Panc1 (cell line): ENCODE data around the gene GUF1. TPM values are rescaled to one million over a fixed set of nuclear protein-coding genes. Genes with fewer than 3 reads are reported as not detected.

ENCODE experiments used
- ATAC-seq: fragments of 200-7000 bp; cut with Tn5 transposase; 2 replicates; pipeline ENCODE4 v1.9.1; 2020; ENCODE audit warnings: mild to moderate bottlenecking, moderate library complexity
- BruUV-seq: library from RNA; stranded (reverse); fragments of 400-500 nt; replicated peaks from 2 replicates; lab custom pipeline; 2021; lab: Mats Ljungman, UMichigan
- CTCF ChIA-PET: fragments of 300-600 bp; sonication (Branson Sonifier 250); formaldehyde crosslinking; loops from one replicate; lab custom pipeline; 2022; ENCODE audit warnings: antibody characterized with exemption; lab: Charles Lee
- POLR2A ChIA-PET: fragments of 300-600 bp; sonication (Branson Sonifier 250); formaldehyde crosslinking; loops from one replicate; lab custom pipeline; 2022; ENCODE audit warnings: antibody characterized with exemption; lab: Charles Lee
- DNase-seq: peaks from one replicate; pipeline ENCODE4 v3.0.0-alpha.2; 2010; ENCODE audit warnings: low read depth, low spot score
- H3K27ac ChIP-seq: 2 replicates; pipeline ENCODE4 v1.5.1; 2011; ENCODE audit warnings: mild to moderate bottlenecking, low read length, inconsistent platforms
- H3K27me3 ChIP-seq: fragments of 200-500 bp; sonication (Bioruptor generic); 2 replicates; pipeline ENCODE4 v1.6.0; 2014; ENCODE audit warnings: low read length, inconsistent platforms; ENCODE audit not compliant: control insufficient read depth, insufficient read depth
- H3K36me3 ChIP-seq: fragments of 200-500 bp; sonication (Bioruptor generic); 2 replicates; pipeline ENCODE4 v1.5.1; 2014; ENCODE audit warnings: inconsistent platforms, mild to moderate bottlenecking, low read length, moderate library complexity; ENCODE audit not compliant: control insufficient read depth, insufficient read depth
- H3K4me1 ChIP-seq: 2 replicates; pipeline ENCODE4 v1.5.1; 2011; ENCODE audit warnings: inconsistent platforms, mild to moderate bottlenecking, low read length, moderate library complexity; ENCODE audit not compliant: control insufficient read depth, insufficient read depth
- H3K4me3 ChIP-seq, 2 experiments: 2 replicates each; pipeline ENCODE4 v1.5.1; 2011 to 2012; ENCODE audit warnings: low read depth in 2 of 2, low read length in 2 of 2, mild to moderate bottlenecking in 2 of 2, inconsistent platforms in 1 of 2, moderate library complexity in 1 of 2
- H3K9me3 ChIP-seq: fragments of 200-500 bp; sonication (Bioruptor generic); 2 replicates; pipeline ENCODE4 v1.5.1; 2014; ENCODE audit warnings: low read depth, mild to moderate bottlenecking, inconsistent platforms, low read length, moderate library complexity; ENCODE audit not compliant: control insufficient read depth, insufficient read depth
- CTCF ChIP-seq: fragments of 450-650 bp; IDR thresholded peaks from 2 replicates; pipeline ENCODE4 v1.5.1; 2017; ENCODE audit warnings: mild to moderate bottlenecking
- POLR2AphosphoS5 ChIP-seq: IDR thresholded peaks from 2 replicates; pipeline ENCODE4 v1.6.1; 2012; ENCODE audit warnings: mild to moderate bottlenecking, low read depth, low read length, moderate library complexity
- SIN3A ChIP-seq: IDR thresholded peaks from 2 replicates; pipeline ENCODE4 v1.6.1; 2012; ENCODE audit warnings: low read depth, mild to moderate bottlenecking, low read length, moderate library complexity, borderline replicate concordance; ENCODE audit not compliant: insufficient read depth
- TCF7L2 ChIP-seq: IDR thresholded peaks from 2 replicates; pipeline ENCODE4 v1.6.1; 2011; ENCODE audit warnings: mild to moderate bottlenecking, low read depth, low read length, inconsistent platforms
- in situ Hi-C: cut with HindIII; loops from 2 replicates; pipeline ENCODE4 v1.10.0; 2016; ENCODE audit warnings: low sequenced_read_pairs, low pct_unique_long_range_greater_than_20kb
- intact Hi-C: fragments of 100-400 bp; cut with micrococcal nuclease; formaldehyde crosslinking; loops from one replicate; pipeline ENCODE4 v1.10.0; 2022; ENCODE audit not compliant: unreplicated experiment
- total RNA-seq: library from RNA; stranded (reverse); gene quantifications from one replicate; pipeline ENCODE4 v1.2.1, GENCODE V29; 2021; ENCODE audit not compliant: unreplicated experiment
- TF ChIP-seq, protein P1 (sequence below), 2 experiments: IDR thresholded peaks; 2 replicates each; pipeline ENCODE4 v1.6.1; 2011 to 2012; ENCODE audit warnings: low read depth in 2 of 2, control low read depth in 1 of 2, low read length in 1 of 2, mild to moderate bottlenecking in 1 of 2, moderate library complexity in 1 of 2; ENCODE audit not compliant: insufficient read depth in 1 of 2

Gene GUF1
- total RNA-seq, 1 experiment from 2014 or later = 11.6 TPM

DNA sequence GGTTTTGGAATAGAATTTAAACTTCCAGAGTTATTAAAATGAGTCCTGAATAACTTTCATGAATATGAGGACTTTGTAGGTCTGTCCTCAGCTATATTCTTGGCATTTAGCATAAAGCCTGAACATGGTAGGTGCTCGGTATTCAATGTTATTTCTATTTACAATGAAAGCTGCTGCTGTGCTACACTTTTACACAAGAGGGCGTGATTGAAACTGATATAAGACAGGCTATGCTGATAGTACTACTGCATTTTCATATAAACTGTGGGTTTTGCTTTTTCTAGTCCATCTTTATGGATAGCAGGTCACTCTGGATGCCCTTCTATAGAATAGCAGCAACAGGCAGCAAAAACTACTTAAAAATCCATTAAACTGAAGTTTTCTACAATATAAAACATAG lies 60.4 kb downstream of the GUF1 start:
- TF ChIP-seq POLR2AphosphoS5 (no peak), TCF7L2 (no peak), CTCF (peak; percentile 53; the same call in 1 of the 2 replicates), SIN3A (no peak)
- H3K27ac ChIP-seq = no peak overlapping the region
- no peaks in the 10 kb centered on the region; the same call in 1 of the 2 replicates for H3K27me3 ChIP-seq
- intact Hi-C loops (no loop called here), in situ Hi-C loops (no loop called here)
- H3K4me1 ChIP-seq = no peaks in the 10 kb centered on the region
- ATAC-seq (no peak), DNase-seq (no peak)
- no peaks in the 10 kb centered on the region for H3K36me3 ChIP-seq
- H3K4me3 ChIP-seq = no peak overlapping the region
- no TSS peak for BruUV-seq
- no peaks in the 10 kb centered on the region for H3K9me3 ChIP-seq
- CTCF ChIA-PET = no interaction called here
- POLR2A ChIA-PET = no interaction called here

DNA sequence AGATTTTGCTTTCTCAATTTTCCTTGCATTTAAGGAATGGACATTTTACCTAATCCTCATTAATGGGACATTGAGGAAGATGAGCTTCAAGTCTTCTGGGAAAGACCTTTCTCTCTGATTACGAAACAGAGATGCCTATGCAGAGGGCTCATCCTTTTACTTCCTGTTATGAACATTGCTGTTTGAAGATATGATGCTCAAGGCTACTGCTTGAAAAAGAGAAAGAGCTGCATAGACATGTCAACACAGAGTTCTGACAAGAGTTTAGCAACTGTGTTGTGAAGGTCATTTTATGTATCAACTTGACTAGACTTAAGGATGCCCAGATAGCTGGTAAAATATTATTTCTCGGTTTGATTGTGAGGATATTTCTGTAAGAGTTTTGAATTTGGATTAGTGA lies 62.0 kb downstream of the GUF1 start:
- intact Hi-C loops (no loop called here), in situ Hi-C loops (no loop called here)
- TF ChIP-seq SIN3A = no peak
- TF ChIP-seq, protein P1, sequence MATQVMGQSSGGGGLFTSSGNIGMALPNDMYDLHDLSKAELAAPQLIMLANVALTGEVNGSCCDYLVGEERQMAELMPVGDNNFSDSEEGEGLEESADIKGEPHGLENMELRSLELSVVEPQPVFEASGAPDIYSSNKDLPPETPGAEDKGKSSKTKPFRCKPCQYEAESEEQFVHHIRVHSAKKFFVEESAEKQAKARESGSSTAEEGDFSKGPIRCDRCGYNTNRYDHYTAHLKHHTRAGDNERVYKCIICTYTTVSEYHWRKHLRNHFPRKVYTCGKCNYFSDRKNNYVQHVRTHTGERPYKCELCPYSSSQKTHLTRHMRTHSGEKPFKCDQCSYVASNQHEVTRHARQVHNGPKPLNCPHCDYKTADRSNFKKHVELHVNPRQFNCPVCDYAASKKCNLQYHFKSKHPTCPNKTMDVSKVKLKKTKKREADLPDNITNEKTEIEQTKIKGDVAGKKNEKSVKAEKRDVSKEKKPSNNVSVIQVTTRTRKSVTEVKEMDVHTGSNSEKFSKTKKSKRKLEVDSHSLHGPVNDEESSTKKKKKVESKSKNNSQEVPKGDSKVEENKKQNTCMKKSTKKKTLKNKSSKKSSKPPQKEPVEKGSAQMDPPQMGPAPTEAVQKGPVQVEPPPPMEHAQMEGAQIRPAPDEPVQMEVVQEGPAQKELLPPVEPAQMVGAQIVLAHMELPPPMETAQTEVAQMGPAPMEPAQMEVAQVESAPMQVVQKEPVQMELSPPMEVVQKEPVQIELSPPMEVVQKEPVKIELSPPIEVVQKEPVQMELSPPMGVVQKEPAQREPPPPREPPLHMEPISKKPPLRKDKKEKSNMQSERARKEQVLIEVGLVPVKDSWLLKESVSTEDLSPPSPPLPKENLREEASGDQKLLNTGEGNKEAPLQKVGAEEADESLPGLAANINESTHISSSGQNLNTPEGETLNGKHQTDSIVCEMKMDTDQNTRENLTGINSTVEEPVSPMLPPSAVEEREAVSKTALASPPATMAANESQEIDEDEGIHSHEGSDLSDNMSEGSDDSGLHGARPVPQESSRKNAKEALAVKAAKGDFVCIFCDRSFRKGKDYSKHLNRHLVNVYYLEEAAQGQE (IDR thresholded peaks at IDR 0.05; ENCODE audit: insufficient read depth in 1 of 2, low read depth in 2 of 2, low read length in 1 of 2) = no peak
- TF ChIP-seq TCF7L2 = no peak
- no peak for TF ChIP-seq POLR2AphosphoS5
- TF ChIP-seq CTCF = no peak
- Histone ChIP-seq H3K27me3 (no peaks in the 10 kb centered on the region; the same call in 1 of the 2 replicates), H3K9me3 (no peaks in the 10 kb centered on the region), H3K36me3 (no peaks in the 10 kb centered on the region), H3K27ac (no peak overlapping the region), H3K4me1 (no peaks in the 10 kb centered on the region), H3K4me3 (no peak overlapping the region)
- ChIA-PET CTCF (no interaction called here), POLR2A (no interaction called here)
- no TSS peak for BruUV-seq
- no peak for DNase-seq
- no peak for ATAC-seq

Other genes starting within 250 kb of the GUF1 start
- not detected for gene KCTD8, start 229.6 kb upstream of the GUF1 start, total RNA-seq
- gene YIPF7, start 26.8 kb upstream of the GUF1 start, total RNA-seq = not detected
- gene GNPDA2, start 48.1 kb downstream of the GUF1 start, total RNA-seq = 17.9 TPM